NCI-H345 (cell line): ENCODE measurements around the gene KATNAL1.
"Not testable (repeated sequence)": the region's sequence is repeated elsewhere in the genome, so short reads cannot be mapped to it uniquely, and the experiment has no call there.

Experiments
- DNase-seq: peaks from one replicate; lab custom pipeline; 2025; lab: John Stamatoyannopoulos, UW

Gene KATNAL1

DNA sequence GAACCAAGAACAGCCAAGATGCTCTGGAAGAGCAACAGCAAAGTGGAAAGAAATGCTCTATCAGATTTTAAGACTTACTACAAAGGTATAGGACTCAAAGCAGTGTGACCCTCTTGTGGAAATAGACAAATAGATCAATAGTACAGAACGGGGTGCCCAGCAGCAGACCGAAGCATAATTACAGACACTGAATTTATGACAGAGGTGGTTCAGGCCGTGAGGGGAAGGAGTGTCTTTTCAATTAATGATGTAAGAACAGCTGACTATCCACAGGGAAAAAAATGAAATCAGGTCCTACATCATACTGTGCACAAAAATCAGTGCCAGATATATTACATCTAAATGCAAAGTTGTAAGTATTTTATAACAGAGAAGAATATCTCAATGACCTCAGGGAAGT lies 95.6 kb downstream of the KATNAL1 start:
- no peak for DNase-seq

DNA sequence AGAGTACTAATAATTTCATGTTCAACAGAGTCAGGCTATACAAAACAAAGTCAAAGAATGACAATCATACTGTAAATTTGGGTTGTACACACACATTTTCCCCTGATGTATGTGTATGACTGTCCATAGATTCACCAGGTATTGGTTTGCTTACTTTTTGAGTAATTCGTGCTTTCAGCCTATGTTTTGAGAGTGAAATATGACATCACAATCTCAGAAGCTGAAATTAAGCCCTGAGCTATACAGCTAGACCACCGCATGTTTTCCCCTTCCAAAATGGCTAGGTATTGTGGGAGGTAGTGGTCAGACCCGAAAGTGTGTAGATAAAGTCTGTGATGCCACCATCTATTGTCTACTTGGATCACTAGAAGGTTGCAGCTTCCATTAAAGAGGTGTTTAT lies 102.8 kb downstream of the KATNAL1 start:
- DNase-seq, result no peak

DNA sequence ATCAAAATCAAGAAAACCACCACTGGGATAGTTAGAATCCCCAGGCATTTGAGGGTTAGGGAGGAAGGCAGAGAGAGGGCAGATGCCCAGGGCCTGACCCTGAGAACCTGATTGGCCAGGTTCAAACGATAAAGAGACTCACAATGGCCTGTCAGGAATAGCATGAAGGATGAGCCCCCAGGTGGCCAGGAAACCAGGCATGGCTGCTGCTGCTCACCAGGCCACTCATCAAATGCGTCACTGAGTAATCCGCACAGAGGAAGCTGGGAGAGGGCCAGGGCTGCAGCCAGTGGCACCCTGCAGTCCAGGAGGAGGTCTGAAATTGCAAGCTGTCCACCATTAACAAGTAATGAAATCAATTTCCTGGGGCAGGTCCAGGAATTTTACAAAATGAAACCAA lies 111.3 kb downstream of the KATNAL1 start:
- DNase-seq, result peak; percentile 70

DNA sequence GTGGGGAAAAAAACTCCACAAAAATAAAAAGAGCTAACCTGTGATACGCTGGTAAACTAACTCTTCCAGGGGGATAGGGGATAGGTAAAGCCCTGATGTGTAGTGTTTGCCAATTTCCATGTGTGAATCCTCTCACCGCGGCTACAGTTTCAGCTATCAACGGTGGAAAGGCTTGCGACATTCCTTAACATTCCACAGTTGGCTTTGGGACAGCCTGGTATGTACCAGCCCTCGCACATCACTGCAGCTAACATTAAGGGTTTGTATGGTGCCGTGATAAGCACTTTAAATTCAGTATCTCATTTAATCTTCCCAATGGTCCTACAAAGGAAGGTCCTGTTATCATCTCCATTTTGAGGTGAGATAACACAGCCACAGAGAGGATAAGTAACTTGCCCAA lies 112.4 kb downstream of the KATNAL1 start:
- DNase-seq, result no peak

DNA sequence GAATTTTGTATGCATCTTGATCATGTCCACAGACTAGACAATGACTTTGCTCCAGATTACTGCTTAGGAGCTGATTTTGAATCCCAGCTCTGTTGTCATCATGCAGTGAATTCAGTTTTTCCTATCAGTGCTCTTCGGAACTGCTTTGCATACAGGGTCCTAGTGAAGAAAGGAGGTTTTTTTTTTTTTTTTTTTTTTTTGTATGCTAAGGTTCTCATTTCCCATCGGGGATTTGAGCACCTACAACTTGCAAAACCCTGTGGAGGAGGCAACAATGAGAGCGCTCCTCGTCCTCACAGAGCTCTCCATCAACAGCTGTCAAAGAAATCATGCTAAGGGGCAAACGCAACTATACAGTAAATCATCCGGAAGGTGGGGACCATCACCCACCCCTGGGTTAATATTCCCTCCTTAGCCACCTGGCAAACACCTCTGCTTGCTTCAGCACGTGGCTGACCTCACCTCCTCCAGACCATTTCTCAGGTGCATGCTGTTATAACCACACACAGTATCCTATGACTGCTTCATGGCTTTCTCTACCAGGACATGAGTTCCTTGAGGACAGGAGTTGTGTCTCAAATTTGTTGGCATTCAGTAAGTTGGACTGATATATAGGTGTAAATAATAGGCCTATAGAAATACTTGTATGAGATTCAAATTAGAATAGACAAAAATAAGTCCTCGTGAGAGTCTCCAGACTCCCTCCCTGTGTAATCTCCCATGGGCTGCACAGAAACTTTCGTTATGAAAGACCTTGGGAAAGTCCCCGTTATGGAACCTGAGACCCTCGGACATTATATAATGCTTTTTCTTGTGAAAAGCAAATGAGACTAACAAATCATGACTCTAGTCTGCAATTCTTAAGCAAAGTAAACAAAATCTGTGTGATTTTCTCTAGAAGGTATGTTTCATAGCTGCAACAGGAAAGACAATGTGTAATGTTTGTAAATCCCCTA lies 113.8 kb downstream of the KATNAL1 start:
- no peak for DNase-seq

DNA sequence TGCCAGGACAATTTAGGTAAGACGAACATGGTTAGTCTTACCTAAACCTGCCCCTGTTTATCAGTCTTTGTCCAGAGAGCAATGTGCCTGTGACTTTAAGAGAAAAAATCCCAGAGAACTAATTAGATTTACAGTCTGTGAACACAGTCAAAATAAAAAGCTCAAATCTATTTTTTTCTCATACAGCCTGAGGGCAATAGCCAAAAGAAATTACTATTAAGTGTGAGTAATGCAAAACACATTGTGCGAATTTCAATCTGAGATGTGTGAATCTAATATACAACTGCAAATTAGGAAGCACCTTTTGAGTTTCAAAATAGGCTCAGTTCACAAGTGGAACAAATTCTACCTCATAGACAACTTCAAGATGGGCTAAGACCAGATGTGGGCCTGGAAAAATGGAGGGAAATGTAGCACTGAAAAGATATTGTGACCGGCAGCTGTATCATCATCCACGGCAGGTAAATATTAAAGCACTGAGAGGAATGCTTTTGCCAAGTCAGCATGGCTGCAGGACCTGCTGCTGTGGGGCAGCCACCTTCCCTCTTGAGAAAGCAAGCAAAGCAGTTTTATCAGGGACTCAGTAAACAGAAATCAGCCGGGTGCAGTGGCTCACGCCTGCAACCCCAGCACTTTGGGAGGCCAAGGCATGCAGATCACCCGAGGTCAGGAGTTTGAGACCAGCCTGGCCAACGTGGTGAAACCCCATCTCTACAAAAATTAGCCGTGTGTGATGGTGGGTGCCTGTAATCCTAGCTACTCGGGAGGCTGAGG lies 114.8 kb downstream of the KATNAL1 start:
- DNase-seq, result no peak

DNA sequence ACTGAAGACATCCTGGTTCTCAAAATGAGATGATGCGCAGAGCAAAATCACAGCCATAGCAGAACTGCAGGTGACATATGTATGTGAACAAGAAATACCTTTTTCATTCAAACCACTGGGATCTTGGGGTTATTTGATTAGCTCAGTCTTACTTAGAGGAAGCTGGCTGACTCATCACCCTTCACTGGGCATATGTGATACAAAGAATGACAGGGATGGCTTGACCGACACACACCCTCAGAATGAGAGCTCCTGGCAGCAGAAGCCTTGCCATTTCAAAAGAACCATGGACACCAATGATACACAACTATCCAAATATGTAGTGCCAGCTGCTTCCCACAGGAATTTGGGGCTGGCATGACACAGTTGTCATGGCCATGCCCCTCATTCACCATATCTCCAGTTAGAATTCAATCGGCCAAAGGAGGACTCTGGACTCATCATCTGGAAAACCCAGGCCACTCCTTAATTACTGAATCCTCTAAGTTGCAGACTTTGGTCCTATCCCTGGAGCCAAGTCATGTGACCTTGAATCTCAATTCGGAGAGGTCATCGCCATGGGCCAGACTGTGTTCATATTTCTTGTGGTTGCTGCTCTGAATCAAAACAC lies 115.8 kb downstream of the KATNAL1 start:
- no peak for DNase-seq

DNA sequence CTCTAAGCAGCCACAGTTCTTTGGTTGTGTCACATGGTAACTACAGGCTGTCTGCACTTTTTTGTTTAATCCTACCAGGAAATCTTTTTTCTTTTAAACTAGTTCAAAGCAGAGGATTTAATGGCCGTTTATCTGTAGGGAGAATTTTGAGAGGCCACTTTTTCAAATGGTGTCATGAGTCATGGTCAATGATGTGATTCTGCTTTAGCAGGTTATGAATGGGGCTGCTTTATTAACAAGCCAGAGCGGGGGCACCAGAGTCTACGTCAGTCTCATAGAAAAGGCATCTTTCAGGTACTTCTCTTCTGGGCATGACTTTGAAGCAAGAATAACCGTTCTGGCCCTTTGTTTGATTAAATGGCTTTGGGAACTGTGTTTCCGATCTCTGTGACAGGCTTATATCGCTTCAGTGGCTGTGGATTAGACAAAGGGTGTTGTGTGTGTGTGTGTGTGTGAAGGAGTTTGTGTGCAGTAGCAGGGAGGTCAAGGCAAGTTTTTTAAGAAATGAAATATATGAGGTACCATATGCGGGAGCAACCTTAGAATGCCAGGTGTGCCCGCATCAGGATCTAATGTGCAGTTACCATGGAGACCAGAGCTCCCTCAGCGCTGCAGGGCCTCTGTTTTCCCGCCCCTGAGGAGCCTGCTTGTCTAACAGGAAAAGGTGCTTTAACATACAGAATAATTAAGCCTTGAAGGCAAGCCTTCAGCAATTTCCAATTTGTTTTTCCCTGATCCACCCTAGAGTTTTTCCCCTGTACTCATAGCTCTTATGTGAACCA lies 120.5 kb downstream of the KATNAL1 start:
- DNase-seq, result peak; percentile 78

DNA sequence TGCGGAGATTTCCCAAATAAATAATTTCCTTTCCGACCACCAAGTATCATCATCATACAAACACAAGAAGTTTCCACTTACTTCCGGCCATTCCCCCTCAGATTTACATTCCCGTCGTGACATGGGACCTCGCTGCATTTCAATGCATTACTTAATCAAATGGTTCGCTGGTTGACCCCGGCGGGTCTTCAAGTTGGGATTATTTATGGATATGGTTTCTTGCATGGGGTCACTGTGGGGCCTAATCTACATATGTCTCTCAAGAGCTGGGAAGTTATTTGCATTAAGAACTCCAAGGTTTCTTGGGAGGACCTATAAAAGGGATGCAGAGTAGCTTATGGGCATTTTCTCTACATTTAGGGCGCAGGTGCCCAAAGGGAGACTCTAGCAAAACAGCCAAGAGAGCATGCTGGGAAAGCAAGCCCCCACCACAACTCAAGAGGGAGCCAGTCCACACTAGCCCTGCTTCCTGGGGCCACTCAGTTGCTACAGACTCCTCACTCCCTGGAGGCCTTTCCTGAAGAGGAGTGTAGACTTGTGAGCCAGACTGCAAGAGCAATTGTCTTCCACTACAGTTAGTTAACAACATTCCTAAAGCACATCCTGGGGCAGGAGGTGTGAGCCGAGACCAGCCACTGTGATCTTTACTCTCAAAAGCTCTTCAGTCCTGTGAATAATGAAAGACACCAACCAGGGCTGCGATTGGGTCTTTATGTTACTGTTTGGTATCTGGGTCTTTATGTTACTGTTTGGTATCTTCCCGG lies 125.3 kb downstream of the KATNAL1 start:
- DNase-seq, result no peak

DNA sequence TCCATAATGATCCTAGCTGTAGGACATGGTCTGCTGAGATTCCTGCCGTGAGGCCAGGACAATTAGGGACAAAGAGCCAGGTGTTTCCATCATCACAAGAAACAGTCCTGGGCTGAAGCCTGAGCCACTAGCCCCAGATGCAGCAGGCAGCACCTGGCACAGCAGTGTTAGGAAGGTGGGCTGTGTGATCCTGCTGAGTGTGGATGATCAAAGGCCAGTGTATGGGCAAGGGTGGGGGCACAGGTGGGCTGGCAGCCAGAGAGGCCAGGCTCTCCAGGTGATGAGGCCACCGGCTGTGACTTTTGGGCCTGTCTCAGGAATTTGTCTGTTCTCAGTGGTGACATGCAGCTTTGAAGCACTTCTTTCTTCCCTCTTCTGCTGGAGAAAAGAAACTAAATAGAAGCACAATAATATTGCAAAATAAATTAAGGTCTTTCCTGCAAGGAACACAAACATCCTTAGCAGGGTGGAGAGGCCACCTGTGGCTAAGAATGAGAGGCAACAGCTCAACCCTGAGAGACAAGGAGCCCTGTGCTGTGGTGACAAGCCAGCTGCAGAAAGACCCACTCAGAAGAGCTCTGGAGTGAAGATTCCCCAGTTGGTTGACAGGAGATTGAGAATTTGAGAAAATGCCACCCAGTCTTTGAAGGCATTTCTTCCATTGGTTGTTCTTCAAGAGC lies 127.6 kb downstream of the KATNAL1 start:
- DNase-seq, result peak; percentile 85

DNA sequence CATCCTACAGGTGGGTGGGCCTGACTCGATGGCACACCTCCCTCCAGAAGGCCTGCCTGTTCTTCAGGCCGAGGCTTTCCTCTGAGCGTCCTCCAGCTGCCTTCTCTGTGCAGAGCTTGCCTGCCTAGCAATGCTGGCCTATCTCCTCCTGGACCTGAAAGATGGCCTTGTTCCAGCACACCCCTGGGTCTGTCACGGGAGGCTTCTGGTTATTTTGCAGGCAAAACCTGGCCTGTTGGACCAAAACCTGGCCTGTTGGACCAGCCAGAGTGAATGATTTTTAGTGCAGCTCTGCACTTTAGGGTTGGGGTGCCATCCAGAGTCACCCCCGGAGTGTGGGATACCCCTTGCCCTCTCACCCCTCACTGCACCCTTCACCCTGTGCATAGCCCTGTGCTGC lies 128.4 kb downstream of the KATNAL1 start:
- no peak for DNase-seq

DNA sequence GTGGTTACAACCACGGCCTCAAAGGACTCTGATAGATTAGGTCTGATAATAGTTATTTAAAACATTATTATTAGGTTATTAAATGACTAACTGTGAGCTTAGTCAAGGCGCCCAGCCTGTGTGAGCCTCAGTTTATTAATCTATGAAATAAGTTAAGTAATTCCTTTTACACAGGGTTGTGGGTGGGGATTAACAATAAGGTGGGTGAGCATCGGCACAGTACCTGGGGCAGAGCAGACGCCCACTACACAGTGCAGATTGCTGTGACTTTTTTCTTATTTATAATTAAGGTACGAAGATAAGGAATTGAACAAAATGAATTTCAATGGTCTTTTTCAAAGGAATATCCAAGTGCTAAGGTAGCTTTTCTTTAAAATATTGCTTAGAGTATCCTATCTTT lies 132.2 kb downstream of the KATNAL1 start:
- no peak for DNase-seq

DNA sequence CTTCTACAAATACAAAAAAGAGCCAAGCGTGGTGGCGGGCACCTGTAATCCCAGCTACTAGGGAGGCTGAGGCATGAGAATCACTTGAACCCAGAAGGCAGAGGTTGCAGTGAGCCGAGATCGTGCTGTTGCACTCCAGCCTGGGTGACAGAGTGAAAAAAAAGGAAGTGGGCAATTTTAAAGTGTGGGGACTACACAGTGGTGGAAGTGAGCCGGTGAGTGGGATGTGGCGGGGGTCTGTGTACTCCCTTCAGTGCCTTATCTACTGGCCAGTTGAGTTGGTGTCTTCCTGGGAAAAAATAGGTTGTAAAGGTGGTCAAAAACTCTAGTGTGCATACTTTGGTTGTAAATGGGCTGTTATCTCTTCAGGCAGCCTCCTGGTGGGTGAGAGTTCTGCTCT lies 133.1 kb downstream of the KATNAL1 start:
- DNase-seq, result not testable (repeated sequence)

DNA sequence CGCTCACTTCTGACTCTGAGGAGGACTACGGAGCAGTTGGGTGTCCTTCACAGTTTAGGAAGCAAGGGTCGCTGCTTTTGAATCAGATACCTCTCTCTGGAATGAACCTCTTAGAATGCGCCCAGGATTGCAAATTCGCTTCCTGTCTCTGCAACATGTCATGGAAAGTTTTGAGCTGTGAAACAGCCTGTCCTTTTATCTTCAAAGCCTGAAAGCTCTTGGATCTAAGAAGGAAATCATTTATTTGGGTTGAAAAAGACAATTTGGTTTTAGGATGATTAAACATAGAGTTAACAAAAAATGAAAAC lies 134.1 kb downstream of the KATNAL1 start:
- no peak for DNase-seq

DNA sequence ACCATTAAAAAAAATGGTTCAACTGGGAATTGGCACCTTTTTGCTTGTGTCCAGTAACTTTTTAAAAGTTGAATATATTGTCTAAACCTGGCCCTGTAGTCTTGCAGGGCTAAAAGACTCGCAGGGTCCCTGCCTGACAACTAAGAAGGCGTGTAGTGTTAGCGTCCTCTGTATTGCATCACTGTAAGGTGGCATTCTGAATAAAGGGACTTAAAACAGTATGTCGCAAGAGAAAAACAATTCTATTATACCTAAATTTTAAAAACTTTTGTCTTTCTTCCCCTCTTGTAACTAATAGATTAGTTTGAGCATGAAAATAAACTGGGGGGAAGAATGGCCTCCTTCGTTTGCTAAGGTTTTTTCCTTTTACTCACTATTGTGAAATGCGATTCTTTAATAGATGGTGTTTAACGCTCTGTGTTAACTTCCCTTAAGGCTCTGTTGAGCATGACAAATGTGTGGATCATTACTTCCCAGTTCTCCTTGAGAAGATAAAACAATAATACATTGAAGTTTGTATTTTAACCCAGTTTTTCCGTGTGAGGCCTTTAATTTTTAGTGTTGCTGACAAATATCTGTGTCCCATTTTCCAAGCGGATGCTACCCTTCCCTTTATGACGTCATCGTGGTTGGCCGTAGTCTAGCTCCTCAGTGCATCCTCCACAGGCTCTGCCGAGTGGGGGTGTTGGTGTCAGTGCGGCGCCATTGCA lies 134.6 kb downstream of the KATNAL1 start:
- no peak for DNase-seq

DNA sequence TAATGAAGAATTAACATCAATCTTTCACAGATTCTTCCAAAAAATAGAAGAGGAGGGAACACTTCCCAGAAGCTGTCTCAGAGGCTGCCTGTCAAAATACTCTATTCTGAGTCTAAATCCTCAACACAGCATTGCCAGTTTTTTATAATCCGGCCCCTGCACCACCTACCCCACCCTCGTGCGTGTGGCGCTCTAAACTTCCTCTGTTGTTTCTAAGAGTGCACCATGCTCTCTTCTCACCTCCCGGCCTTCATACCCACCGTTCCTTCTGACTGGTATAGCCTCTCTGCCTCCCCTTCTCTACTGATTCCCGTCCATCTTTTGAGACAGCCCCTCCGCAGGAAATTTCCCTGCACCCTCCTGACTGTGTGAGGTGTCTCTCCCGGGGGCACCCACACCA lies 136.8 kb downstream of the KATNAL1 start:
- DNase-seq, result no peak

DNA sequence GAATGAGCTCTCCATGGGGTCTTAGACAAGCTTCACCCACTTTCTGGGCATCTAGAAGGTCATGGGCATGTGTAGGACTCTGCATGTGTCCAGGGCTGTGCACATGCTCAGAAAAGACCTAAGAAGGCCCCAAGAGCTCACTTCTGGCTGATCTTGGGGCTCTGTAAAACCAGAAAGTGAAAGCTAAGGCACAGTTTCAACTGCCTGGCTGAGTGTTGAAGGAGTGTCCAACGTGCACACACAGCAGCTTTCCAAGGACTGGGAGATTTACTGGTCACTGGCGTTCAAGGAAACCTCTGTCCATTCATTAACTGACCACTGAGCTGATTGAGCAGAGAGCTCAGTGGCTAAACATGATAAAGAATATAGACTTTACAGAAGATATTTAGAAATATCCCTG lies 137.9 kb downstream of the KATNAL1 start:
- DNase-seq, result no peak

DNA sequence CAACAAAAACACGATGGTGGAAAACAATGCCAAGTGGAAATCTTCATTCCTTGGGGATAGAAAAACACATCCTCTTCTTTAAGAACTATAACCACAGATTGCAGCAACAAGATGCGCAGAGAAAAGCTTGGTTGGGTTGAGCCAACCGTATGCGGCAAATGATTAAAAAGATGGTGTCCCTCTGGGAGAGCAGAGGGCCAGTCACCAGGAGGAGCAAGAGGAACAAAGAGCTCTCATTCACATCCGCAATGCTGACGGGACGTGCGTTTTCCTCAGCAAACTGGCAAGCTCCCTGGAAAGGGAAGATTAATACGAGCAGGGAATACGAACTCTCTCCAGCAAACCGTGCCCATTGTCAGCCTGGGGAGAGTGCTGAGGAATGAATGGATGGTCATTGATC lies 141.6 kb downstream of the KATNAL1 start:
- DNase-seq, result no peak

DNA sequence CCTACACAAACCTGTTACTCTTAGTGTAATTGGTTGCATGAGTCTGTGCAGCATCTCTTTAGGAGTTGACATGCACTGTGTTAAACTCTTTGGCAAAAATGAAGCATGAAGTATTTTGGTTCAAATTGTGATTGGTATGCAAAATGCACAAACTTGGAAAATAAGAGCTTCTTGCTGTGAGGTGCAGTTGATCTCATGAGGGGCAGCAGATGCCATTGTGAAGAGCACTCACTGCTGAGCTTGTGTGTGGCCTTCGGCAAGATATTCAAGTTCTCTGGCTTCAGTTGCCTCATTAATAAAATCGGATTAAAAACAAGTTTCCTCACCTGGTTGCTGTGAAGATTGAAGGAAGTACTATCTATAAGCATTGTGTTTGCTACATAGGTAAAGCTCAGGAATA lies 142.3 kb downstream of the KATNAL1 start:
- no peak for DNase-seq

DNA sequence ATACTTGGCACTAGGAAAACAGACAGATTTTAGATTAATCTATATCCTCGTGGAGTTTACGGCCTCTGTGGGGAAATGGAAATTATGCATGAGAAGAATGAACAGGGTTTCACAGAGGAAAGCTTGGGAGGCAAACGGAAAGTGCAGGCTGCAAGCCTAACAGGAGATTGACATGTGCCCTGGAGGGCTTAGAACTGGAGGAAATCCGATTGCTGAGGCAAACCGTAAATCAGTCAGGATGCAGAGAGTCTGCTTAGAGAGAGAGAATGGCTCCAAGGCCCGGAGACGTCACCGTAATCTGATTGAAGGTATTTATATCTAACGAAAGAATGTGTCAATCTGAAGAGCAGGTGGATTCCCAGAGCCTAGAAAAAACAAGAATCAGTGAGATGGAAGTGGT lies 143.2 kb downstream of the KATNAL1 start:
- no peak for DNase-seq
